ENCODE data around the gene KAZN.

DNA sequence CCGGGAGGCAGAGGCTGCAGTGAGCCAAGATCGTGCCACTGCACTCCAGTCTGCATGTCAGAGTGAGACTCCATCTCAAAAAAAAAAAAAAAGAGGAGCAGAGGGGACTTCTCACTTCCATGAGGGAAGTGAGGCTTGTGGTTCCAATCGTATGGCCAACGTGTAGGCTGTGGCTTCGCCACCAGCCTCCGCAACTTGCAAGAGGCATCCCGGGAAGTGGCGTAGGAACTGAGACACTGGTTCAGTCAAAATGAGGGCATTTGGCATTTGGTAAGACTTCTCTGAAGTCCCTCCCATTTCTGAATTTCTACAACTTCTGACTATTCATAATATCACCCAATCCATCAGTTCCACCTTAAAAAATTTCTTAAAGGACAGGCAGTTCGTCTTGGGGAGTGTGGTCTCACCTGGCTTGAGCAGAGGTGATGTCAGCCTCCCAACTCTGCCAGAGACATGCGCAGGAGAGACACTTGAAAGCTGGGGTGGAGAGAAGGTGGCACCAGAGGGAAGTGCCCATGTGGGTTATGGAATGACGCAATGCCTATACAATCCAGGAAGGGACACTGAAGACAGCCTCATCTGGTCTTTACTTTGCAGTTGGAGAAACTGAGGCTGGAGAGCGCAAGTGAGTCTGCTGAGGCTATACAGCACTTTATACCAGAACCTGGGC, 17.2 kb downstream of the KAZN start:
- TF ChIP-seq CTCF (IDR thresholded peaks at IDR 0.05; ENCODE audit: low read depth, low read length, poor library complexity, severe bottlenecking) = no peak
- TF ChIP-seq EZH2phosphoT487 (IDR thresholded peaks at IDR 0.05; ENCODE audit: borderline replicate concordance, low read length) = no peak
